ENCODE measurements around the gene MAP4K1.

GRCh38 chr19:38640368-38640767, 22.6 kb upstream of the MAP4K1 start:
- TF ChIP-seq CTCF (IDR thresholded peaks at IDR 0.05) (no peak), POLR2A (IDR thresholded peaks at IDR 0.05) (no peak), POLR2AphosphoS5 (IDR thresholded peaks at IDR 0.05) (no peak)

All from suprapubic skin (tissue), 4 donors.